HCT116 (cell line): Measurements from ENCODE around the gene CGB5. TPM values are rescaled to one million over a fixed set of nuclear protein-coding genes. Genes with fewer than 3 reads are reported as not detected.

Experiments used
- ATAC-seq: fragments of 200-7000 bp; cut with Tn5 transposase; 2 replicates; pipeline ENCODE4 v1.9.1; 2020; ENCODE audit warnings: mild to moderate bottlenecking, moderate library complexity
- BruUV-seq: library from RNA; stranded (reverse); fragments of 400-500 nt; replicated peaks from 2 replicates; lab custom pipeline; 2021; lab: Mats Ljungman, UMichigan
- CTCF ChIA-PET: fragments of 300-600 bp; sonication (Branson Sonifier 250); formaldehyde crosslinking; loops from one replicate; lab custom pipeline; 2021; ENCODE audit warnings: antibody characterized with exemption; lab: Charles Lee
- POLR2A ChIA-PET: fragments of 300-600, 350-600 bp; sonication (Branson Sonifier 250); formaldehyde crosslinking; loops from one replicate; lab custom pipeline; 2021; ENCODE audit warnings: antibody characterized with exemption; lab: Charles Lee
- RAD21 ChIA-PET, 2 experiments: fragments of 300-600 bp; sonication (Branson Sonifier 250); formaldehyde crosslinking; loops; one replicate each; lab custom pipeline; 2023; ENCODE audit warnings: low total read pairs in 2 of 2; ENCODE audit not compliant: uncharacterized antibody in 2 of 2, unreplicated experiment in 2 of 2, low non-redundant PET in 1 of 2; lab: Charles Lee
- DNase-seq: peaks from one replicate; pipeline ENCODE4 v3.0.0-alpha.2; 2010; ENCODE audit warnings: low read depth, low spot score
- H2AFZ ChIP-seq: fragments of 200-600 bp; shearing (Covaris generic), sonication (generic); 2 replicates; pipeline ENCODE4 v1.6.1; 2017; ENCODE audit warnings: low read depth, mixed run types, mixed read lengths, antibody characterized with exemption, low read length; ENCODE audit not compliant: poor library complexity, severe bottlenecking
- H3K27ac ChIP-seq: 2 replicates; pipeline ENCODE4 v1.5.1; 2012; ENCODE audit warnings: low read depth, low read length
- H3K27me3 ChIP-seq: fragments of 200-600 bp; sonication (generic); 2 replicates; pipeline ENCODE4 v1.6.1; 2016; ENCODE audit warnings: mixed run types, low read length, mixed read lengths; ENCODE audit not compliant: insufficient read depth
- H3K36me3 ChIP-seq, 2 experiments: fragments of 200-500 bp in 1 of 2; fragments of 200-600 bp in 1 of 2; sonication (Bioruptor generic) in 1 of 2; sonication (generic) in 1 of 2; 2 replicates each; pipeline versions ENCODE4 v1.5.1 to v1.6.1; 2014 to 2016; ENCODE audit warnings: low read length in 2 of 2, inconsistent platforms in 1 of 2, mixed read lengths in 1 of 2, mixed run types in 1 of 2; ENCODE audit not compliant: insufficient read depth in 2 of 2, control insufficient read depth in 1 of 2
- H3K4me1 ChIP-seq, 2 experiments: fragments of 200-600 bp in 1 of 2; sonication (generic) in 1 of 2; 2 replicates each; pipeline versions ENCODE4 v1.5.1 to v1.6.1; 2012 to 2017; ENCODE audit warnings: low read length in 2 of 2, inconsistent platforms in 1 of 2, mild to moderate bottlenecking in 1 of 2, mixed read lengths in 1 of 2, mixed run types in 1 of 2, moderate library complexity in 1 of 2; ENCODE audit not compliant: insufficient read depth in 2 of 2, control insufficient read depth in 1 of 2
- H3K4me2 ChIP-seq: fragments of 200-600 bp; sonication (generic); 2 replicates; pipeline ENCODE4 v1.6.1; 2017; ENCODE audit warnings: mixed run types, low read length, mixed read lengths
- H3K4me3 ChIP-seq, 2 experiments: fragments of 200-600 bp in 1 of 2; sonication (generic) in 1 of 2; replicated peaks in 1 of 2; 2 replicates each; pipeline ENCODE4 v1.5.1; 2011 to 2016; ENCODE audit warnings: low read length in 2 of 2, control low read depth in 1 of 2, low read depth in 1 of 2, mild to moderate bottlenecking in 1 of 2, mixed read lengths in 1 of 2, mixed run types in 1 of 2
- H3K79me2 ChIP-seq: fragments of 200-600 bp; sonication (generic); 2 replicates; pipeline ENCODE4 v1.6.1; 2017; ENCODE audit warnings: mild to moderate bottlenecking, mixed run types, low read length, moderate library complexity, mixed read lengths; ENCODE audit not compliant: insufficient read depth
- H3K9ac ChIP-seq: fragments of 200-600 bp; sonication (generic); 2 replicates; pipeline ENCODE4 v1.6.1; 2016; ENCODE audit warnings: low read length, mixed read lengths
- H3K9me2 ChIP-seq: fragments of 200-600 bp; sonication (generic), shearing (Covaris generic); 2 replicates; pipeline ENCODE4 v1.6.1; 2017; ENCODE audit warnings: mixed run types, mild to moderate bottlenecking, moderate library complexity; ENCODE audit not compliant: insufficient read depth
- H3K9me3 ChIP-seq, 2 experiments: fragments of 200-500 bp in 1 of 2; fragments of 200-600 bp in 1 of 2; sonication (Bioruptor generic) in 1 of 2; sonication (generic) in 1 of 2; 2 replicates each; pipeline ENCODE4 v1.6.1; 2014 to 2017; ENCODE audit warnings: low read length in 2 of 2, mixed read lengths in 2 of 2, inconsistent platforms in 1 of 2, low read depth in 1 of 2, mild to moderate bottlenecking in 1 of 2, mixed run types in 1 of 2, moderate library complexity in 1 of 2; ENCODE audit not compliant: control insufficient read depth in 1 of 2, insufficient read depth in 1 of 2
- H4K20me1 ChIP-seq: fragments of 200-600 bp; sonication (generic), shearing (Covaris generic); 2 replicates; pipeline ENCODE4 v1.6.1; 2017; ENCODE audit warnings: mixed run types, mild to moderate bottlenecking, moderate library complexity; ENCODE audit not compliant: insufficient read depth
- CBX3 ChIP-seq: IDR thresholded peaks from 2 replicates; pipeline ENCODE4 v1.6.1; 2012; ENCODE audit warnings: low read depth
- CEBPB ChIP-seq: IDR thresholded peaks from 2 replicates; pipeline ENCODE4 v1.6.1; 2012; ENCODE audit warnings: low read depth
- EGR1 ChIP-seq: IDR thresholded peaks from 2 replicates; pipeline ENCODE4 v1.6.1; 2012; ENCODE audit warnings: low read depth
- EZH2 ChIP-seq: fragments of 200-600 bp; sonication (generic); IDR thresholded peaks from 2 replicates; pipeline ENCODE4 v1.6.1; 2017; ENCODE audit warnings: antibody characterized with exemption, mixed run types
- EZH2phosphoT487 ChIP-seq: fragments of 200-600 bp; IDR thresholded peaks from 2 replicates; pipeline ENCODE4 v1.6.1; 2018; ENCODE audit warnings: antibody characterized with exemption, borderline replicate concordance
- POLR2A ChIP-seq: IDR thresholded peaks from 2 replicates; pipeline ENCODE4 v1.7.0; 2011; ENCODE audit warnings: borderline replicate concordance; ENCODE audit not compliant: insufficient read depth, insufficient read length; ENCODE audit errors: extremely low read depth
- TCF7L2 ChIP-seq: IDR thresholded peaks from 2 replicates; pipeline ENCODE4 v1.7.0; 2011; ENCODE audit warnings: borderline replicate concordance, inconsistent platforms; ENCODE audit not compliant: insufficient read depth, insufficient read length; ENCODE audit errors: extremely low read depth
- YY1 ChIP-seq: IDR thresholded peaks from 2 replicates; pipeline ENCODE4 v1.6.1; 2011; ENCODE audit warnings: low read length, low read depth, moderate library complexity, mild to moderate bottlenecking; ENCODE audit not compliant: insufficient replicate concordance; ENCODE audit errors: extremely low read depth
- ZNF274 ChIP-seq: fragments of 200-500 bp; sonication (Bioruptor generic); IDR thresholded peaks from 2 replicates; pipeline ENCODE4 v1.6.1; 2014; ENCODE audit warnings: mild to moderate bottlenecking, low read depth, low read length, inconsistent platforms
- intact Hi-C: fragments of 100-400 bp; cut with micrococcal nuclease; formaldehyde crosslinking; loops from 2 replicates; pipeline ENCODE4 v1.10.0; 2022
- total RNA-seq: library from RNA; stranded (reverse); gene quantifications from one replicate; pipeline ENCODE4 v1.2.1, GENCODE V29; 2021; ENCODE audit not compliant: unreplicated experiment
- TF ChIP-seq, protein P1 (sequence below): IDR thresholded peaks from 2 replicates; pipeline ENCODE4 v1.6.1; 2012

CGB5 gene
- total RNA-seq, 1 experiment from 2014 or later, result not detected

DNA sequence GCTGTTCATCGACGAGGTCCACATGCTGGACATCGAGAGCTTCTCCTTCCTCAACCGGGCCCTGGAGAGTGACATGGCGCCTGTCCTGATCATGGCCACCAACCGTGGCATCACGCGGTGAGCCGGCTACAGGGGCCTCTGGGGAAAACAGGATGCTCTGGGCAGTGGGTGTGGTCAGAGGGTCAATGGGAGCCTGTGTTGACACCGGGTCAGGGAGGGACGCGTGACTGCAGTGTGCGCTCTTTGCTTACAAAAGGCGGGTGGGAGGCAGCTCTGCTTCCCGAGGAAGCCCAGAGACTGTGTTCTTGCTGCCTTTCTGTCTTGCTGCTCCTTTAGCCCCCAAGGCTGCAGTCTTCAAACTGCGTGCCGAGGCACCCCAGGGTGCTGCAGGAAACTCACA lies 32.5 kb upstream of the CGB5 start:
- POLR2A ChIA-PET, result no interaction called here
- Histone ChIP-seq H3K27me3 (no peaks in the 10 kb centered on the region), H4K20me1 (no peaks in the 10 kb centered on the region), H3K9me3 (no peaks in the 10 kb centered on the region), H3K36me3 (peaks cover 49 to 51% of the 10 kb centered on the region in 2 experiments), H3K79me2 (no peaks in the 10 kb centered on the region), H3K4me2 (no peak overlapping the region), H3K9ac (no peak overlapping the region), H2AFZ (no peak overlapping the region), H3K4me1 (no peaks in the 10 kb centered on the region), H3K27ac (no peak overlapping the region), H3K4me3 (no peak overlapping the region), H3K9me2 (no peaks in the 10 kb centered on the region)
- DNase-seq (no peak), ATAC-seq (no peak)
- CTCF ChIA-PET, result interaction anchor here (3.3 kb wide), 1 partner anchor 11 kb away, joined by 19 read pairs; no protein-coding TSS in a partner anchor
- RAD21 ChIA-PET, result no interaction called here
- BruUV-seq, result no TSS peak
- TF ChIP-seq EZH2phosphoT487 (no peak), CBX3 (no peak), YY1 (no peak), ZNF274 (no peak), CEBPB (no peak), EGR1 (no peak), TCF7L2 (no peak), POLR2A (no peak), EZH2 (no peak)
- TF ChIP-seq, protein P1, sequence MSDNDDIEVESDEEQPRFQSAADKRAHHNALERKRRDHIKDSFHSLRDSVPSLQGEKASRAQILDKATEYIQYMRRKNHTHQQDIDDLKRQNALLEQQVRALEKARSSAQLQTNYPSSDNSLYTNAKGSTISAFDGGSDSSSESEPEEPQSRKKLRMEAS, result no peak
- intact Hi-C loops, result no loop called here
